ENCODE measurements around the gene TMEM178B. TPM values are rescaled to one million over a fixed set of nuclear protein-coding genes. Genes with fewer than 3 reads are reported as not detected.

TMEM178B gene
- total and polyA plus RNA-seq, 10 of the 15 experiments (the other 5 are each of a cell fraction or from before 2014, with no cell fraction given) = 0.01 to 1.1 (median 0.04) TPM; not detected in 2

DNA sequence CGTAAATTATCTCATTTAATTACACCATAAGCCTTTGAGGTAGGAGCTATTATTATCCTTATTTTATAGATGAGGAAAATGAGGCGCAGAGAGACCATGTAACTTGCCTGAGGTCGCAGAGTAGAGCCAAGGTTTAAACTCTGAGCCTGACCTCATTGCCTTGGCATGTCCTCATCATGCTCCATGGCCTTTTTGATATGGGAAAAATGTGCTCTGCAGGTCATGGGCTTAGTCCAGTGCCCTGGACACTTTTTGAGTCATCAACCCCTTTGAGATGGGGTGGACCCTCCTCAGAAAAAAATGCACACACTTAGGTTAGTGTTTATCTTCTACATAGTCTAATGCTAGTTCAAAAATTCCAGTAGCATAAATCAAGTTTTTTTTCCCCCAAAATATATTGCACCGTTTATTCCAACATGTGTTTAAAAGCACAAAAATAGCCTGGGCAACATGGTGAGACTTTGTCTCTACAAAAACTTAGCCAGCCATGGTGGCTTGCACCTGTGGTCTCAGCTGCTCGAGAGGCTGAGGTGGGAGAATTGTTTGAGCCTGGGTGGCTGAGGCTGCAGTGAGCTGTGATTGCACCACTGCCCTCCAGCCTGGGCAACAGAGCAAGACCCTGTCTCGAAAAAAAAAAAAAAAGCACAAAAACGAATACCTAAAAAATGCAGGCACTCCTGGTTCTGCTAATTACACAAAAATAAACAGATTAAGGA, 28.6 kb upstream of the TMEM178B start:
- FAIRE-seq (no peak), DNase-seq (ENCODE audit: low read depth, low spot score) (no peak), ATAC-seq (no peak)
- Histone ChIP-seq H3K27ac (ENCODE audit: control insufficient read depth, insufficient read depth) (no peak overlapping the region), H4K20me1 (ENCODE audit: control insufficient read depth, insufficient read depth) (no peaks in the 10 kb centered on the region), H3K36me3 (ENCODE audit: control insufficient read depth in 2 of 2, insufficient read depth in 2 of 2, low read length in 1 of 2) (no peaks in the 10 kb centered on the region), H3K79me2 (ENCODE audit: control insufficient read depth, insufficient read depth, low read length) (no peaks in the 10 kb centered on the region), H3K27me3 (replicated peaks in 1 of 2; ENCODE audit: control insufficient read depth in 2 of 2, insufficient read depth in 2 of 2, low read length in 1 of 2) (no peaks in the 10 kb centered on the region; a peak in 1 of 4 replicates), H3K4me1 (ENCODE audit: control insufficient read depth, insufficient read depth, low read length) (no peaks in the 10 kb centered on the region), H3K9ac (ENCODE audit: control insufficient read depth, insufficient read depth, low read length) (no peak overlapping the region), H2AFZ (ENCODE audit: control insufficient read depth, low read depth, low read length) (no peak overlapping the region), H3K4me2 (ENCODE audit: control insufficient read depth, insufficient read depth) (no peak overlapping the region), H3K4me3 (no peak overlapping the region), H3K9me3 (replicated peaks; ENCODE audit: control insufficient read depth, insufficient read depth, low read length) (no peaks in the 10 kb centered on the region)
- 5% methylated on average over 6 of the region's 7 CpGs for WGBS (ENCODE audit: insufficient coverage, insufficient replicate concordance, low lambda C conversion rate, missing lambda C conversion rate)
- intact Hi-C loops (cut with micrococcal nuclease; ENCODE audit: unreplicated experiment) (no loop called here), in situ Hi-C loops (cut with MboI) (no loop called here)
- TF ChIP-seq, protein P1, sequence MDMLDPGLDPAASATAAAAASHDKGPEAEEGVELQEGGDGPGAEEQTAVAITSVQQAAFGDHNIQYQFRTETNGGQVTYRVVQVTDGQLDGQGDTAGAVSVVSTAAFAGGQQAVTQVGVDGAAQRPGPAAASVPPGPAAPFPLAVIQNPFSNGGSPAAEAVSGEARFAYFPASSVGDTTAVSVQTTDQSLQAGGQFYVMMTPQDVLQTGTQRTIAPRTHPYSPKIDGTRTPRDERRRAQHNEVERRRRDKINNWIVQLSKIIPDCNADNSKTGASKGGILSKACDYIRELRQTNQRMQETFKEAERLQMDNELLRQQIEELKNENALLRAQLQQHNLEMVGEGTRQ (IDR thresholded peaks at IDR 0.05; ENCODE audit: borderline replicate concordance, low read depth, low read length) = no peak
- no peak for TF ChIP-seq NR2C1 (IDR thresholded peaks at IDR 0.05)
- TF ChIP-seq HCFC1 (IDR thresholded peaks at IDR 0.05; ENCODE audit: low read length) = no peak
- no peak for TF ChIP-seq RAD51 (IDR thresholded peaks at IDR 0.05)
- TF ChIP-seq, protein P2, sequence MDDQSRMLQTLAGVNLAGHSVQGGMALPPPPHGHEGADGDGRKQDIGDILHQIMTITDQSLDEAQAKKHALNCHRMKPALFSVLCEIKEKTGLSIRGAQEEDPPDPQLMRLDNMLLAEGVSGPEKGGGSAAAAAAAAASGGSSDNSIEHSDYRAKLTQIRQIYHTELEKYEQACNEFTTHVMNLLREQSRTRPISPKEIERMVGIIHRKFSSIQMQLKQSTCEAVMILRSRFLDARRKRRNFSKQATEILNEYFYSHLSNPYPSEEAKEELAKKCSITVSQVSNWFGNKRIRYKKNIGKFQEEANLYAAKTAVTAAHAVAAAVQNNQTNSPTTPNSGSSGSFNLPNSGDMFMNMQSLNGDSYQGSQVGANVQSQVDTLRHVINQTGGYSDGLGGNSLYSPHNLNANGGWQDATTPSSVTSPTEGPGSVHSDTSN (IDR thresholded peaks at IDR 0.05; ENCODE audit: insufficient replicate concordance, low read depth, low read length) = no peak
- no peak for TF ChIP-seq ZNF274 (IDR thresholded peaks at IDR 0.05; ENCODE audit: insufficient read depth, insufficient read length)
- no peak for TF ChIP-seq BHLHE40 (IDR thresholded peaks at IDR 0.05; ENCODE audit: borderline replicate concordance in 1 of 2, low read depth in 2 of 2, low read length in 1 of 2)
- no peak for TF ChIP-seq CREM (IDR thresholded peaks at IDR 0.05; ENCODE audit: low read depth)
- TF ChIP-seq SRF (IDR thresholded peaks at IDR 0.05; ENCODE audit: low read depth in 2 of 2, low read length in 2 of 2) = no peak
- TF ChIP-seq, protein P3, sequence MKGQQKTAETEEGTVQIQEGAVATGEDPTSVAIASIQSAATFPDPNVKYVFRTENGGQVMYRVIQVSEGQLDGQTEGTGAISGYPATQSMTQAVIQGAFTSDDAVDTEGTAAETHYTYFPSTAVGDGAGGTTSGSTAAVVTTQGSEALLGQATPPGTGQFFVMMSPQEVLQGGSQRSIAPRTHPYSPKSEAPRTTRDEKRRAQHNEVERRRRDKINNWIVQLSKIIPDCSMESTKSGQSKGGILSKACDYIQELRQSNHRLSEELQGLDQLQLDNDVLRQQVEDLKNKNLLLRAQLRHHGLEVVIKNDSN (IDR thresholded peaks at IDR 0.05; ENCODE audit: borderline replicate concordance, extremely low read length, insufficient read depth, low read depth, low read length) = no peak
- TF ChIP-seq, protein P4, sequence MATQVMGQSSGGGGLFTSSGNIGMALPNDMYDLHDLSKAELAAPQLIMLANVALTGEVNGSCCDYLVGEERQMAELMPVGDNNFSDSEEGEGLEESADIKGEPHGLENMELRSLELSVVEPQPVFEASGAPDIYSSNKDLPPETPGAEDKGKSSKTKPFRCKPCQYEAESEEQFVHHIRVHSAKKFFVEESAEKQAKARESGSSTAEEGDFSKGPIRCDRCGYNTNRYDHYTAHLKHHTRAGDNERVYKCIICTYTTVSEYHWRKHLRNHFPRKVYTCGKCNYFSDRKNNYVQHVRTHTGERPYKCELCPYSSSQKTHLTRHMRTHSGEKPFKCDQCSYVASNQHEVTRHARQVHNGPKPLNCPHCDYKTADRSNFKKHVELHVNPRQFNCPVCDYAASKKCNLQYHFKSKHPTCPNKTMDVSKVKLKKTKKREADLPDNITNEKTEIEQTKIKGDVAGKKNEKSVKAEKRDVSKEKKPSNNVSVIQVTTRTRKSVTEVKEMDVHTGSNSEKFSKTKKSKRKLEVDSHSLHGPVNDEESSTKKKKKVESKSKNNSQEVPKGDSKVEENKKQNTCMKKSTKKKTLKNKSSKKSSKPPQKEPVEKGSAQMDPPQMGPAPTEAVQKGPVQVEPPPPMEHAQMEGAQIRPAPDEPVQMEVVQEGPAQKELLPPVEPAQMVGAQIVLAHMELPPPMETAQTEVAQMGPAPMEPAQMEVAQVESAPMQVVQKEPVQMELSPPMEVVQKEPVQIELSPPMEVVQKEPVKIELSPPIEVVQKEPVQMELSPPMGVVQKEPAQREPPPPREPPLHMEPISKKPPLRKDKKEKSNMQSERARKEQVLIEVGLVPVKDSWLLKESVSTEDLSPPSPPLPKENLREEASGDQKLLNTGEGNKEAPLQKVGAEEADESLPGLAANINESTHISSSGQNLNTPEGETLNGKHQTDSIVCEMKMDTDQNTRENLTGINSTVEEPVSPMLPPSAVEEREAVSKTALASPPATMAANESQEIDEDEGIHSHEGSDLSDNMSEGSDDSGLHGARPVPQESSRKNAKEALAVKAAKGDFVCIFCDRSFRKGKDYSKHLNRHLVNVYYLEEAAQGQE (IDR thresholded peaks at IDR 0.05; ENCODE audit: low read depth, low read length) = no peak
- ChIA-PET CTCF (interaction anchor here (0.6 kb wide), 2 partner anchors 118 to 570 kb away, joined by 3 read pairs; no protein-coding TSS in a partner anchor), POLR2A (no interaction called here), SMC1A (ENCODE audit: uncharacterized antibody, unreplicated experiment) (no interaction called here), RAD21 (ENCODE audit: unreplicated experiment) (no interaction called here)
- no TSS peak for BruUV-seq (replicated peaks)

Data from GM12878 (cell line).